GM23338 (cell line): Measurements from ENCODE around the gene SLC37A3.

Experiments
- CREB1 ChIP-seq: fragments of 250-450 bp; sonication (Bioruptor Pico); IDR thresholded peaks from 2 replicates; pipeline ENCODE4 v1.5.0; 2020; ENCODE audit warnings: low read depth, mild to moderate bottlenecking, moderate library complexity
- EZH2 ChIP-seq: fragments of 200-600 bp; sonication (generic); IDR thresholded peaks from one replicate; pipeline ENCODE4 v1.8.0; 2017; ENCODE audit warnings: antibody characterized with exemption, mild to moderate bottlenecking, low read depth; ENCODE audit not compliant: unreplicated experiment
- EZH2phosphoT487 ChIP-seq: fragments of 200-600 bp; sonication (generic); IDR thresholded peaks from one replicate; pipeline ENCODE4 v1.8.1; 2018; ENCODE audit warnings: antibody characterized with exemption; ENCODE audit not compliant: unreplicated experiment
- JUNB ChIP-seq: IDR thresholded peaks from one replicate; pipeline ENCODE4 v1.6.1; 2016; ENCODE audit warnings: antibody characterized with exemption; ENCODE audit not compliant: unreplicated experiment
- POLR2AphosphoS5 ChIP-seq: IDR thresholded peaks from 2 replicates; pipeline ENCODE4 v1.6.1; 2016; ENCODE audit warnings: antibody characterized with exemption, low read depth
- ZNF114 ChIP-seq: fragments of 250-450 bp; sonication (Bioruptor Pico); IDR thresholded peaks from 2 replicates; pipeline ENCODE4 v1.5.0; 2020; ENCODE audit warnings: mild to moderate bottlenecking, moderate library complexity
- TF ChIP-seq, protein P1 (sequence below), 2 experiments: fragments of 200-600 bp in 1 of 2; sonication (generic) in 1 of 2; conservative IDR thresholded peaks; 2 replicates each; pipeline versions ENCODE4 v1.5.1 to v1.6.1; 2016 to 2017; ENCODE audit warnings: antibody characterized with exemption in 2 of 2, low read depth in 2 of 2, mild to moderate bottlenecking in 2 of 2, moderate library complexity in 1 of 2
- TF ChIP-seq, protein P2 (sequence below): IDR thresholded peaks from one replicate; pipeline ENCODE4 v1.6.1; 2018; ENCODE audit warnings: antibody characterized with exemption; ENCODE audit not compliant: unreplicated experiment

DNA sequence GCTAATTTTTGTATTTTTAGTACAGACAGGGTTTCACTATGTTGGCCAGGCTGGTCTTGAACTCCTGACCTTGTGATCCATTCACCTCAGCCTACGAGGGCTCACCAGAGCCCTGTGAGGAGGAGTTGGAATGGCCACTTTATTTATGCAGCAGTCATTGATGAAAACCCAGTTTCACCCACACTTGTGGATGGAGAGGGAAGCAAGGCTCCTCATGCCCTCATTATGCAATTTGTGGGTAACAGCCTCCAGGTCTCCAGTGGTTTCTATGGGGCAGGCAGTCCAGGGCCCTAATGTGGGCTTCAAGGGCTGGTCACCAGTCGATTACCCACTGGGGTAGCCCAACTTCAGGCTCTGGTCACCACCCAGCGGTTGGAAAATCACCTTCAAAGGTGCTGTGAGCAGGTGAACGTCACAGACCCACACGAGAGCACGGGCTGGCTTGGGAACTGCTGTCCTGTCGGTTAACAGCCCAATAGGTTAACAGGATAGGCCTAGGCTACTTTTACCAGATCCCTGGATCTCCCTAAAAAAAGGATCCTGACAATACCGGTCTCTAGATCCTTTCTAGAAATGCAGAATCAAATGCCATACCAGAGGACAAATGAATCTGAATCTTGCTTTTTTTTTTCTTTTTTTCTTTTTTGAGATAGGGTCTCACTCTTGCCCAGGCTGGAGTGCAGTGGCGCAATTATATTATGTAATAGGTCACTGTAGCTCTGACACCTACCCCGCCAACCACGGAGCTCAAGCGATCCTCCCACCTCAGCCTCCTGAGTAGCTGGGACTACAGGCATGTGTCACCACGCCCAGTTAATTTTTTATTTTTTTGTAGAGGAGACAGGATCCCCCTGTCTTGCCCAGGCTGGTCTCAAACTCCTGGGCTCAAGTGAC, 97.8 kb downstream of the SLC37A3 start:
- TF ChIP-seq, protein P1, sequence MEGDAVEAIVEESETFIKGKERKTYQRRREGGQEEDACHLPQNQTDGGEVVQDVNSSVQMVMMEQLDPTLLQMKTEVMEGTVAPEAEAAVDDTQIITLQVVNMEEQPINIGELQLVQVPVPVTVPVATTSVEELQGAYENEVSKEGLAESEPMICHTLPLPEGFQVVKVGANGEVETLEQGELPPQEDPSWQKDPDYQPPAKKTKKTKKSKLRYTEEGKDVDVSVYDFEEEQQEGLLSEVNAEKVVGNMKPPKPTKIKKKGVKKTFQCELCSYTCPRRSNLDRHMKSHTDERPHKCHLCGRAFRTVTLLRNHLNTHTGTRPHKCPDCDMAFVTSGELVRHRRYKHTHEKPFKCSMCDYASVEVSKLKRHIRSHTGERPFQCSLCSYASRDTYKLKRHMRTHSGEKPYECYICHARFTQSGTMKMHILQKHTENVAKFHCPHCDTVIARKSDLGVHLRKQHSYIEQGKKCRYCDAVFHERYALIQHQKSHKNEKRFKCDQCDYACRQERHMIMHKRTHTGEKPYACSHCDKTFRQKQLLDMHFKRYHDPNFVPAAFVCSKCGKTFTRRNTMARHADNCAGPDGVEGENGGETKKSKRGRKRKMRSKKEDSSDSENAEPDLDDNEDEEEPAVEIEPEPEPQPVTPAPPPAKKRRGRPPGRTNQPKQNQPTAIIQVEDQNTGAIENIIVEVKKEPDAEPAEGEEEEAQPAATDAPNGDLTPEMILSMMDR (conservative IDR thresholded peaks at IDR 0.05; ENCODE audit: low read depth in 2 of 2) = peak in 1 of 2 experiments; percentile 12; a peak in 1 of 4 replicates
- no peak for TF ChIP-seq POLR2AphosphoS5
- no peak for TF ChIP-seq ZNF114
- TF ChIP-seq, protein P2, sequence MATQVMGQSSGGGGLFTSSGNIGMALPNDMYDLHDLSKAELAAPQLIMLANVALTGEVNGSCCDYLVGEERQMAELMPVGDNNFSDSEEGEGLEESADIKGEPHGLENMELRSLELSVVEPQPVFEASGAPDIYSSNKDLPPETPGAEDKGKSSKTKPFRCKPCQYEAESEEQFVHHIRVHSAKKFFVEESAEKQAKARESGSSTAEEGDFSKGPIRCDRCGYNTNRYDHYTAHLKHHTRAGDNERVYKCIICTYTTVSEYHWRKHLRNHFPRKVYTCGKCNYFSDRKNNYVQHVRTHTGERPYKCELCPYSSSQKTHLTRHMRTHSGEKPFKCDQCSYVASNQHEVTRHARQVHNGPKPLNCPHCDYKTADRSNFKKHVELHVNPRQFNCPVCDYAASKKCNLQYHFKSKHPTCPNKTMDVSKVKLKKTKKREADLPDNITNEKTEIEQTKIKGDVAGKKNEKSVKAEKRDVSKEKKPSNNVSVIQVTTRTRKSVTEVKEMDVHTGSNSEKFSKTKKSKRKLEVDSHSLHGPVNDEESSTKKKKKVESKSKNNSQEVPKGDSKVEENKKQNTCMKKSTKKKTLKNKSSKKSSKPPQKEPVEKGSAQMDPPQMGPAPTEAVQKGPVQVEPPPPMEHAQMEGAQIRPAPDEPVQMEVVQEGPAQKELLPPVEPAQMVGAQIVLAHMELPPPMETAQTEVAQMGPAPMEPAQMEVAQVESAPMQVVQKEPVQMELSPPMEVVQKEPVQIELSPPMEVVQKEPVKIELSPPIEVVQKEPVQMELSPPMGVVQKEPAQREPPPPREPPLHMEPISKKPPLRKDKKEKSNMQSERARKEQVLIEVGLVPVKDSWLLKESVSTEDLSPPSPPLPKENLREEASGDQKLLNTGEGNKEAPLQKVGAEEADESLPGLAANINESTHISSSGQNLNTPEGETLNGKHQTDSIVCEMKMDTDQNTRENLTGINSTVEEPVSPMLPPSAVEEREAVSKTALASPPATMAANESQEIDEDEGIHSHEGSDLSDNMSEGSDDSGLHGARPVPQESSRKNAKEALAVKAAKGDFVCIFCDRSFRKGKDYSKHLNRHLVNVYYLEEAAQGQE = no peak
- TF ChIP-seq EZH2 = no peak
- no peak for TF ChIP-seq JUNB
- TF ChIP-seq EZH2phosphoT487 = no peak
- no peak for TF ChIP-seq CREB1 (CRISPR knock-in tag)
